Left kidney (tissue), 2 donors: ENCODE results near the gene MDFI. TPM values are rescaled to one million over a fixed set of nuclear protein-coding genes. Genes with fewer than 3 reads are reported as not detected.

Source experiments
- DNase-seq: peaks from one replicate; pipeline ENCODE4 v3.0.0-alpha.2; 2013
- polyA plus RNA-seq: library from polyadenylated mRNA; unstranded; fragments of 120-200 nt; gene quantifications from one replicate; pipeline ENCODE4 v1.2.1, GENCODE V29; 2013; ENCODE audit not compliant: insufficient read length

The MDFI gene
- polyA plus RNA-seq, 1 donor = 31.4 TPM

DNA sequence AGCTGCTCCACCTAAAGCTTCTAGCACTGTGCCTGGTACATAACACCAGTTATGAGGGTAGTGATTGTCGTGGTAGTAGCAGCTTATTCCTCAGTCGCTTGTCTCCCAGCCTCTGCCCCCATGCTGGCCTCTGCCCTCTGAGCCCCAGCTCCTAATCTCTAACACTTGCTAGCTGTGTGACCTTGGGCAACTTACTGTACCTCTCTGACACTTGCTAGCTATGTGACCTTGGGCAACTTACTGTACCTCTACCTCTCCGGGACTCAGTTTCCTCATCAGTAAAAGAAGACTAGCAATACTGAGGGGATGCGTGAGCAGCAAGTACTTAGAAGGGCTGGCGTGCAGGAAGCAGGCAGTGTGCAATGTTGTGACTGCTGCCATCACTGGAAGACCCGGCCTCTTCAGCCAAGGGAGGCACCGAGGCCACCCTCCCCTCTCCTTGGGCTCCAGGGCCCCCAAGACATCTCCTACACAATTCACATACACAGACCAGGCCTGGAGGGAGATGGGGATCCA is 9.9 kb downstream of the MDFI start:
- no peak for DNase-seq

DNA sequence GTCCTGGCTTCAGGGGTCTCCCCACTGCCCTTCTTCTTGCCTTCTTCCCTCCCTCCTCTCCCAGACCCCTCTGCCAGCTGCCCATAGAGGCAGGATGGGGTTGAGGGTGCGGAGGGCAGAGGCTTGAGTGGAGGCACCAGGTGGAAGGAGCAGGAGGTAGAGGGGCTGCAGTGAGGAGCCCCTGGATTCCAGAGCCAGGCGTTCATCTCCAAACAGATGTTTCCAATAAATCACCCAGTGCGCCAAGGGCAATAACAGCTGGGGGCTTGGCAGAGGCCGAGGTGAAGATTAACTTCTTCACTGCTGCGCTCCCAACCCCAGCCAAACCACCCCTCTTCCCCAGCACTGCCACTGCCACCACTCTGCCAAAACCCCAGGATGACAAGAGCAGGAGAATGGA is 10.7 kb downstream of the MDFI start:
- no peak for DNase-seq

DNA sequence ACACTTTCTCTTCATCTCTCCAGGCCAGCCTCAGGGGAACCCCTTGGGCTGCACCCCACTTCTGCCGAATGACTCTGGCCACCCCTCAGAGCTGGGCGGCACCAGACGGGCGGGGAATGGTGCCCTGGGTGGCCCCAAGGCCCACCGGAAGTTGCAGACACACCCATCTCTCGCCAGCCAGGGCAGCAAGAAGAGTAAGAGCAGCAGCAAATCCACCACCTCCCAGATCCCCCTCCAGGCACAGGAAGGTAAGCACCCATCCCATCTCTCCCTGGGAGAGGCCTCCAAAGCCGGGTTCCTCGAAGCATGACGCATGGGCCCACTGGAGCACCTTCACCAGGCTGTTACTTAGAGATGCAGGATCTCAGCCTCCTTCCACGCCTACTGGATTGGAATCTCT is 11.3 kb downstream of the MDFI start:
- DNase-seq = no peak

DNA sequence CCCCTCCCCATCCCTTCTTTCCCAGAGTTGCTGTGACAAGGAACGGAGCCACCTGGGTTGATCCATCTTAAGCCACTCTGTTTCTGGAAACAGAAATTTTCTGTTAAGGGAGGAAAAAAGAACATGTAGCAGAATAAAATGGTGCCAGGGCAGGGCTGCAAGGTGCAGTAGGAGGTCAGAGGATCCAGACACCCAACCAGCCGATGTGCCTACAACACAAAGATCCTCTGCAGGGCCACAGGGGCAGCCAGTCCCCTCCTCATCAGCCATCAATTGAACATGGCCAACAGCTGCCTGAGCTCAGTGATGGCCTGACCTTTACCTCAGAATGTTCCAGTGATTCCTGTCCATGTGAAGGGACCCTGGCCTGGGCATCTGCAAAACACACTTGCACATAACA is 11.9 kb downstream of the MDFI start:
- DNase-seq = no peak

DNA sequence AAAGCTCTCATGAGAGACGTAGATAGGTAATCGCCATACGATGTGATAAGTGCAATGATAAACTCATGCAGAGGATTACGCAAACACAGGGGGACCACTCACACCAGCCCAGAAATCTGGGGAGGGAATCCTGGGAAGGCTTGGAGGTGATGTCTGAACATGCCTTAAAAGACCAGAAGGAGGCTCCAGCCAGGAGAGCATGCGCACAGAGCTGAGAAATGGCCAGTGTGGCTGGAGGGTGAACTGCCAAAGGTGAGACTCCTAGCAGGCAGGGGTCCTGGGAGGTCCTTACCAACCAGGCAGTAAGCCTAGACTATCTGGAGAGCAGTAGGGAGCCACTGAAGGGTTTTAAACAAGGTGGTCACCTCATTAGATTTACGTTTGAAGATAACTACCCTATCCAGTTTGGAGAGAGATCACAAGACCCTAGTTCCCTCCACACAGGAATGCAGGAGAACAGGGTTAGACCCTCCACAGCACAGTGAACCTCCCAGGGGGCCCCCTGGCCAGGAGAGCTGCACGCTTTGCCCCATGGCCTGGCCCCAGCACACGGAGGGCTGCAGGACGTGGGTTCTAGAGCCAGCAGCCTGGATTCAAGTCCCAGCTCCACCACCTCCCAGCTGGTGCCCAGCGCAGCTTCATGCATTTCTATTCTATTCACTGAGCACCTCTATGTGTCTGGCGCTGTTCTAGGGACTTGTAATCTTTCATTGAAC is 13.1 kb downstream of the MDFI start:
- DNase-seq = no peak

DNA sequence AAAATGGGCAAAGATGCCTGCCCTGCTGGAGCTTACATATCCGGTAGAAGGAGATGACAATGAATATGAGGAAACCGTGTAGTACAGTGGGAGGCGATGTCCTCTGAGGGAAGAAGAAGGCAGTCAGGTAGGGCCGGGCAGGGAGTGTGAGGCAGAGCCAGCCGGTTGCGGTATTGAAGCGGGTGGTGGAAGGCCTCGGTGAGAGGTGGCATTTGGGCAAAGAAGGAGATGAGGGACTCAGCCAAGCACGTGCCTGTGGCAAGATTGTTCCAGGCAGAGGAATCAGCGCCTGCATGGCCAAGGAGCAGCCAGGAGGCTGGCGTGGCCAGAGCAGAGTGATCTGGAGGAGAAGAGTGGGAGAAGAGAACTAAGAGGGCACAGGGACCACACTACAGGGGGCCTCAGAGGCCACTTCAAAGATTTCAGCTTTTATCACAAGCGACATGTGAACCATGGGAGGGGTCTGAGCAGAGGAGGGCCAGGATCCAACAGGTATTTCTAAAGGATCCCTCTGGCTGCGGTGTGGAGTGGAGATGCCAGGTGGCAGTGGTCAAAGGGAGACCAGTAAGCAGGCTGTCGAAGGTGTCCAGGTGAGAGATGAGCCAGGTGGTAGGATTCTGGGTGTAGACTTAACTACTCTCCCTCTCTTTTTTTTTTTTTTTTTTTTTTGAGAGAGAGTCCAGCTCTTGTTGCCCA is 13.8 kb downstream of the MDFI start:
- DNase-seq = no peak

DNA sequence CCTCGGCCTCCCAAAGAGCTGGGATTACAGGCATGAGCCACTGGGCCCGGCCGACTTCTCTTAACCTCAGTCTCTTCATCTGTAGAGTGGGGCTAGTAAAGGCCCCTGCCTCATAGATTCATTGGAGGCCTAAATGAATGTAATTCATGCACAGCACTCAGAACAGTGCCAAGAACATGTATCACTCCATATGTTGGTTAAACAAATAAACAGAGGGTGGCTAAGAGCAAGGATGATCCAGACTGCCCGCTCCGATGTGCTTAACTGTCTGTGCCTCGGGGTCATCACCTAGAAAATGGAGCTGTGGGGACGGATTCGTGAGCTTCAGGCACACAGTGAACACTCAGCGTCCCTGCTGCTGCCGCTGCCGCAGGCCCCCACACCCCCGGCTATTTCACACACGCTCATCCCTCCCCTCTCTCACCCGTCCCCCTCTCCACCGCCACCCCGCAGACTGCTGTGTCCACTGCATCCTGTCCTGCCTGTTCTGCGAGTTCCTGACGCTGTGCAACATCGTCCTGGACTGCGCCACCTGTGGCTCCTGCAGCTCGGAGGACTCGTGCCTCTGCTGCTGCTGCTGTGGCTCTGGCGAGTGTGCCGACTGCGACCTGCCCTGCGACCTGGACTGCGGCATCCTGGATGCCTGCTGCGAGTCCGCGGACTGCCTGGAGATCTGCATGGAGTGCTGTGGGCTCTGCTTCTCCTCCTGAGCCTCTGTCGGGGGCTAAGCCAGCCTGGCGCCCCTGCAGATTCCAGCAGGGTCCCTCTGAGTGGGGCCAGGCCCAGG is 14.8 kb downstream of the MDFI start:
- DNase-seq = no peak

DNA sequence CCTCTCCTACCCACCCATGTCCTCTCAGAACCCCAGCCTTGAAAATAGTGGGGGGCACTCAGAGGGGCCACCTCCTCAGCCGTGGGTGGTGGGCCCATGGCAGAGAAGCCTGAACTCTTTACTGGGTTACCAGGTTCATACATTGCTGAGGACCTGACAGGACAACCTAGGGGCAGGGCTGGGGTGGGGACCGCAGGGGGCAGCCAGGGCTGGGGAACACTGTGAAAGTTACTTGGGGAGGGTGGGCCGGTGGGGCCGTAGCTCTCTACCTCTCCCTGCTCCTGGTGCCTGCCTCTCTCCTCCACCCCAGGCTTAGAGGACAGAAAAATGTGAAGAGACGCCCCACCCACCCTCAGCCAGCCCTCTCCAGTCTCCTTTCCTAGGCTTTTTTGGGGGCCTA is 15.4 kb downstream of the MDFI start:
- DNase-seq = no peak

DNA sequence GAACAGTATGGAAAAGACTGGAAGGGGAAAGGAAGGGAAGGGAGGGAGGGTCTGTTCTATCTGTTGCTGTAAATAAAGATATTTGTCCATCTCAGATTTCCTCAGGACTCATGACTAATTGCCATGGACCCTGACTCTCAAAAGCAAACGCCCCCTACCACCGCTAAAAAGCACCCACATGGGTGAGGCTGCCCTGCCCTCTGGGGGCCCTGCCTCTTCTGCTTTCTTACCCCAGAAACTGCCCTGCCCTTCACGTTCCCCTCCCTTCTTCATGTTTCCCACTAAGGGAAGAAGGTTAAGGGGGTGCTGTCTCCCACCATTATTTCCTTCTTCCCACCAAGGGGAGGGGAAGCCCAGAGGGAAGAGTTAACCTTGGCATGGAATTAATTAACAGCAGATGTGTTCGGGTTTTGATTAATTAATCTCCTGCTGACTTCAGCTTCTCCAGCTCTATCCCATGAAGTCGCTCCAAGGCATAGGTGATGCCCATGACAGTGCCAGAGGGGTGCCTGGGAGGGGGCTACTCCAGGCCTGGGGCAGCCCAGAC is 16.0 kb downstream of the MDFI start:
- no peak for DNase-seq

DNA sequence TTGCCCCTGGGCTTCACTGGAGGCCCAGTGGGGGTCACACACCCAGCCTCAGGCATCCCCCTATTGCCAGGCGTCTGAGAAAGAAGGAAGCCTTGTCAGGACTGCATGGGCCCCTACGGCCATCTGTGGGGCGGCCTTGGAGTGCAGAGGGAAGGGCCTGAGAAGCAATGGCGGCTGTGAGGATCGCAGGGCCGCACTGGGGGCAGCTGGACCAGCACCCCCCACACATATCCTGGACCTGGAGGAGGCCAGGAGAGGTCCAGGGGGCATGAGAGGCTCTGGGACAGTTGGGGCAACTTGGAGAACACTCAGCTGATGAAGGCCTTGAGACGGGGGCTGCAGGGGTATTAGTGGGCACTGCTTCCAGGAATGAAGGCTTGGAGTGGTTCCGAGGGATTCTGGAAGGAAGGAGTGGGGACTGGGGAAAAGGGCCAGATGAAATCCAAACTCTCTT is 16.5 kb downstream of the MDFI start:
- no peak for DNase-seq

DNA sequence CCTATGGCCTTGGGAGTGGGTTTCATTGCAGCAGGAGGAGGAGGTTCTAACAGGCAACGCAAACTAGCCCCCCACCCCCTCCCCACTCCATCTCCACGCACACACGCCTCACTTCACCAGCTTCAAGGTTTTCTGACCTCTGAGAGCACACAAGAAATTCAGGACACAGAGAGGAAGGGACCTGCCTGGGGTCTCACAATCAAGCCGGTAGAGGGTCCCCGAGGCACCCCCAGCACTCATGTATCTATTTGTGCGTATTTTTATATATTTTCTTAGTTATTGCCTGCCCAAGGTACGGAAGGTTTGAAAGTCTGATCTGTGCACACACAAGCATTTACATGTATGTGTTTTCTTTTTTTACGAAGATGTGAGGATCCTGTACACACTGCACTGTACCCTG is 16.9 kb downstream of the MDFI start:
- no peak for DNase-seq

DNA sequence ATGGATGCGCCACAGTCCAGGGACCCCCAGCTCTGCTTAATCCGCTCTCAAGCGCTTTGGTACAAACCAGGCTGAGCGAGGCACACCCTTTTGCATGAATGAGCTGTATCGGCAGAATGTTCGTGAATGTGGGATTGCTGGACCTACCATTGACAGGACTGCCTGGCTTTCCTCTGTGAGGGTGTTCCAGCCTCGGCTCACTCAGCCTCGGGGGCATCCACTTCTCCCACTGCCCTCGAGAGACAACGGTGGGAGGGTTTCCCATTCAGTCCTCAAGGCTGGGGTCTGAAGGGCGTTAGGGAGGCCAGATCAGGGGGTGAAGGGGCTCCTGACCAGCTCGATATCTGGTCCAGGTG is 17.4 kb downstream of the MDFI start:
- DNase-seq = no peak

DNA sequence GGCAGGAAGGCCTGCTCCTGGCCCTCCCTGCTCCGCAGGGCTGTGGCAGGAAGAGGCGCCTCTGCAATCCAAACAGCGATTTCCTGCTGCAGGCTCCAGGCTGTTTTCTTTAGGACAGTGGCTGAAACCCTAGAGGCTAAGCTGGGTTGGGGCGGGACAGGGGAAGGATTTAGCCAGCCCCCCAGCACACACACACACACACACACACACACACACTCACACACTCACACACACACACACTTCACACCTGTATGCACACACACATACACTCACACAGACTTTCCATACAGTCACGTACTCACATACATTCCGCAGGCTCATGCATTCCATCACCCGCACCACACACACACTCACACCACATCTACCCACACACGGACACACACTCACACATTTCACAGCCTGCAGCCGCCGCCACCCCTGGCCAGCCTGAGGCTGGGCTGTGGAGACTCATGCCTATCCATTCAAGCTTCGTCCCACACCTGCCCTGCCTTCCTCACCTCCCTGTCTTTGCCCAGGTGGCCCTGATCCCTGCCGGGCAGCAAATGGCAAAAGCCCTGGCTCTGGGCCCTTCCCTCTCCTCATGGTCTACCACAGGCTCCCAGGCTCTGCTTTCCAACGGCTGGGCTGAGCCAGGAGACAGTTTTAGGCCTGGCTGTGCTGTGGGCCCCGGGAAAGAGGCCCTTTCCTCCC is 17.9 kb downstream of the MDFI start:
- no peak for DNase-seq

DNA sequence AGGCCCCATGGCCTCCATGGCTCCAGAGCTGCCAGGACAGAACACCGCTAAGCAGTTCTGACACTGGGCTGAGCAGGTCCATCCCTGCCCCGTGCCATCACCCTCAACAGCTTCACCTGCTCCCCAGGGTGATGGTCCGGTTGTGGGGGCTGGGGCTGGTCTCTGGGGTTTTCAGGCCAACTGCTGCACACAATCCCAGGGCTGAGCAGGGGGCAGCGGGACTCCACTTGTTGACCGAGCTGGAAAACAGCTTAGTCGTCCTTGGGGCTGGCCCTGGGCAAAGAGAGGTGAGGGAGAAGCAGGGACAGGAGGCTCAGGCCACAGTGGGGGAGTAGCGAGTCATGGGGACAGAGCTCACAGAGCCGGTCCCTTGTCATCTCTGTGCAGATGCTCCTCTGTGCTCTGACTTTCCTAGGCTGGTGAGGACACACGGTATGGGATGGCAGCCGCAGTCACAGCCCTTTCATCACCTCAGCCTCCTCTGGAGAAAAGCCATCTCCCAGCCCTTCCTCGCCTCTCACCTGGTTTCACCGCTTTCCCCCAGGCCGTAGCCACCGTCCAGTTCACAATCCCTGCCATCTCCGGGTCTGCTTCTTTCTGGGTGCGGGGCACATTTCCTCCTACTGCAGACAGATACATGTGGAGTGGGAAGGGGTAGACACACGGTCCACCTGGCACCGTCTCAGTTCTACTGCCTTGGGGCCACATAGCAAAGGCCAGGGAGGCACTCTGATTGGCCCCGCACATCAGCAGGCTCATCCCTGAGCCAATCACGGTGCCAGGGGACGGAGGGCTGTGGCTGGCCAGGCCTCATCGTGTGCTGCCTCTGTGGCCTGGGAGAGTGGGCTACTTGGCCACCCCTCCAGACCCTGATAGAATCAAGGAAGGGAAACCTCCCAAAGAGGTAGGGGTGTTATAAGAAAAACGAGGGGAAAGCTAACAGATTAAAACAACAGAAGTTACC is 19.1 kb downstream of the MDFI start:
- no peak for DNase-seq

DNA sequence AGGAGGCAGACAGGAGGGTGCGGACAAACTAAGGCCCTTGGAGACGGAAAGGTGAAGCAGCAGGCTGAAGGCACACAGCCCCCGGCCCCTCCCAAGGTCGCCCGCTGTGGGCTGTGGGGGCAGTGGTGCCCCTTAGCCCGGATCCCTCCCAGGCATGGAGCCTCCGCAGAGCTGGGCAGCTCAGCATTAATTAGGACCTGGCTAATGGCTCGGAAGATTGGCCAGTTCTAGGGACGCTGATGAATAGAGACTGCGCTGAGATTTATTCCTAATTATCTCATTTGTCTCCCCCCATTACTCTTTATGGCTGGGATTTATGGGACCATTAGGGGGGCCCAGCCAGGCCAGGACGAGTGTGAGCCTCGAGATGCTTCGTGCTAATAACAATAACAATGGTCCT is 20.4 kb downstream of the MDFI start:
- no peak for DNase-seq

DNA sequence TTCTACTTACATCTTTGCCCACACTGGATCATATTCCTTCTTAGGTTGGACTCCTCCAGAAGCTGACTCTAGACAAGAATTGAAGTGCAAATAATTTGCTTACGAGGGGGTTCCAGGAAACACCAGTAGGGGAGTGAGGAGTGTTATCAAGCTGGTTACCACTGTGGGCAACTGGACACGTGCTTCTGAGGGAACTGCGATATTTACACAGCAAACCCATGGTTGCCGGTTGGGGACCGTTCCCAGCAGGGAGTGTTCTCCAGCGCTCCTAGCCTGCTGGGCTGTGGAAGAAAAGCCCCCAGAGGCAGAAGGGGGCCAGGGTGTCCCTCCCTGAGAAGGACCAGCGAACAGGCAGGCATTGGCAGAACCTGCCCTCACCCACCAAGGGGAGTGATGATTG is 21.7 kb downstream of the MDFI start:
- DNase-seq = no peak

DNA sequence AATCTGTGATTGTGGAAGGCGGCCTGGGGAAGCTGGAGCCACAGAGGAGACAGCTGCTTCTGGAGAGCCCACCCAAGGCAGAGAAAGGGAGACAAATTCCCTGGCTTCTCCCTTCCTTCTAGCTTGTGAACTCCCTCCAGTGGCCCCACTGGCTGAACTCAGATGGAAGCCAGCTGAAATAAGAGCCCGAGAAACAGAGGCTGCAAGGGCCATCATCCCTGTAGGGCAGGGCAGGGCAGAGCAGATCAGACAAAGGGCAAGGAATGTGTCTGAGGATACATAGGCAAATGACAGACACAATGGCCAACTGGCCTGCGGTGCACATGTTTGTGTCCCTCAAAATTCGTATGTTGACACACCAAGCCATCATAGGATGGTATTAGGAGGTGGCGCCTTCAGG is 25.3 kb downstream of the MDFI start:
- no peak for DNase-seq

DNA sequence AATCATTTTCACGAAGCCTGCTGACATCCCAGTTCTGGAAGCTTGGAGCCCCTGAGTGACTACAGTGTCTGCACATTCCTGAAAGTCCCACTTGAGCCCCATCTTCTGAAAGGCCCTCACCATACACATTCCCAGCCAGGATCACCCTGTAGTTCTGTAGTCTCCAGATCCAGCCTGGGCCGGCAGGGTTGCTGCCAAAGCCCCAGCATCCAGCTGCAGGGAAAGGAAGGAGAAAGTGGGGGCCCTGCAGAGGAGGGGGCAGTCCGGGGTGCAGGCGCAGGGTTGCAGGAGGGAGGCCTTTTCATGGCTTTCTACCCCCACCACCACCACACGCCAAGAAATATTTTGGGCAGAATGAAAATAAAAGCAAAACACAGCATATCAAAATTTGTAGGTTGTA is 26.0 kb downstream of the MDFI start:
- no peak for DNase-seq

DNA sequence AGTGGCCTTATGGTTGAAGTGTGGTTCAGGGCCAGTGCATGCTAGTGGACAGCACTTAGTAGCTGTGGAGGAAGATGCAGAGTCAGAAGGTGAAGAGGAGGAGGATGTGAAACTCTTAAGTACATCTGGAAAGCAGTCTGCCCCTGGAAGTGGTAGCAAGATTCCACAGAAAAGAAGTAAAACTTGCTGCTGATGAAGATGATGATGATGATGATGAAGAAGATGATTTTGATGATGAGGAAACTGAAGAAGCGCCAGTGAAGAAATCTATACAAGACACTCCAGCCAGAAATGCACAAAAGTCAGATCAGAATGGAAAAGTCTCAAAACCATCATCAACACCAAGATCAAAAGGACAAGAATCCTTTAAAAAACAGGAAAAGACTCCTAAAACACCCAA is 28.9 kb downstream of the MDFI start:
- DNase-seq = no peak

DNA sequence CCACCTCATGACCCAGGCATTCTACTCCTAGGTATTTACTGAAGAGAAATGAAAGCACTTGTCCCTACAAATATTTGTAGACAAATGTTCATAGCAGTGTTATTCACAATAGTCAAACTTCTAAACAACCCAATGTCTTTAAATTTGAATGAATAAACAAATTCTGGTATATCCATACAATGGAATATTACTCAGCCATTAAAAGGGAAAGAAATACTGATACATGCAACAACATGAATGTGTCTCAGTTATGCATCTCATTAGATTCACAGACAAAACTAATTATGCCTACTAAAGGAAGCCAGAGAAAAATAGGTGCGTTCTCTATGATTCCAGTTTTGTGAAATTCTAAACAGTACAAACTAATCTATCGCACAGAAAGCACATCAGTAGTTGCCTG is 30.7 kb downstream of the MDFI start:
- no peak for DNase-seq
